Activated CD4-positive, alpha-beta memory T cell treated with anti-CD3 and anti-CD28 coated beads, Interleukin-2, amount 10 ng/mL, durations not matched to agents 7 days and 5 days (primary cell): ENCODE data around the gene FKBP14. TPM values are rescaled to one million over a fixed set of nuclear protein-coding genes. Genes with fewer than 3 reads are reported as not detected.
"Not testable (repeated sequence)": the region's sequence is repeated elsewhere in the genome, so short reads cannot be mapped to it uniquely, and the experiment has no call there.

Experiments
- CTCF ChIA-PET: fragments of 350-600 bp; sonication (Branson Sonifier 250); formaldehyde crosslinking; loops from one replicate; lab custom pipeline; 2021; ENCODE audit warnings: antibody characterized with exemption, inconsistent platforms; lab: Charles Lee
- POLR2A ChIA-PET: fragments of 350-600 bp; sonication (Branson Sonifier 250); formaldehyde crosslinking; loops from one replicate; lab custom pipeline; 2021; ENCODE audit warnings: antibody characterized with exemption; lab: Charles Lee
- DNase-seq: peaks from one replicate; pipeline ENCODE4 v3.0.0-alpha.2; 2020
- H3K27ac Mint-ChIP-seq: one replicate; pipeline ENCODE4 v1.8.0; 2021; ENCODE audit warnings: mild to moderate bottlenecking, mixed read lengths
- H3K27me3 Mint-ChIP-seq: one replicate; pipeline ENCODE4 v1.8.0; 2021; ENCODE audit warnings: mixed read lengths
- H3K36me3 Mint-ChIP-seq: one replicate; pipeline ENCODE4 v1.8.0; 2021; ENCODE audit warnings: low read depth, mixed read lengths
- H3K4me1 Mint-ChIP-seq: one replicate; pipeline ENCODE4 v1.8.0; 2021; ENCODE audit warnings: mixed read lengths
- H3K4me3 Mint-ChIP-seq: one replicate; pipeline ENCODE4 v1.8.0; 2021; ENCODE audit warnings: mild to moderate bottlenecking, mixed read lengths
- H3K9me3 Mint-ChIP-seq: one replicate; pipeline ENCODE4 v1.8.0; 2021; ENCODE audit warnings: mixed read lengths
- total RNA-seq, 2 experiments: library from RNA; stranded (reverse); gene quantifications; one replicate each; pipeline ENCODE4 v1.2.3, GENCODE V29; 2021

Gene FKBP14
- 1 to 10 TPM; 5.0 to 7.1 TPM for total RNA-seq

GRCh38 chr7:30026229-30027064 lies at the start of gene FKBP14:
TSS of gene FKBP14 (minus strand) at chr7:30026702. CDS start at chr7:30026508, 194 bp downstream.
- peak within 1 kb of the TSS; percentile 82 for H3K4me3 Mint-ChIP-seq
- POLR2A ChIA-PET: interaction anchor here (1.4 to 1.9 kb wide), 4 partner anchors 13 to 296 kb away, joined by 3 to 7 read pairs (median 4); no protein-coding TSS in a partner anchor
- CTCF ChIA-PET: interaction anchor here (1.6 kb wide), 1 partner anchor 36 kb away, joined by 8 read pairs; no protein-coding TSS in a partner anchor

GRCh38 chr7:30074422-30075030 lies 48.0 kb upstream of the FKBP14 start:
- CTCF ChIA-PET: interaction anchor here (0.6 to 2.7 kb wide), 9 partner anchors 10 to 489 kb away, joined by 3 to 18 read pairs (median 5); no protein-coding TSS in a partner anchor

More at GRCh38 chr7:30026229-30027064, at the start of gene FKBP14:
- peak; percentile 94 for DNase-seq
- peaks cover 36% of the 10 kb centered on the region for H3K4me1 Mint-ChIP-seq
- H3K27ac Mint-ChIP-seq: peak within 1 kb of the TSS; percentile 87
- H3K9me3 Mint-ChIP-seq: no peaks in the 10 kb centered on the region
- no peaks in the 10 kb centered on the region for H3K27me3 Mint-ChIP-seq
- peaks cover 4% of the 10 kb centered on the region for H3K36me3 Mint-ChIP-seq

GRCh38 chr7:30072735-30073134 lies 46.2 kb upstream of the FKBP14 start:
- Mint-ChIP-seq H3K27ac (no peak overlapping the region), H3K9me3 (no peaks in the 10 kb centered on the region), H3K4me3 (no peak overlapping the region), H3K27me3 (no peaks in the 10 kb centered on the region), H3K36me3 (peaks cover 2% of the 10 kb centered on the region), H3K4me1 (no peaks in the 10 kb centered on the region)
- ChIA-PET POLR2A (interaction anchor here (1.3 kb wide), 1 partner anchor 44 kb away, joined by 3 read pairs; no protein-coding TSS in a partner anchor), CTCF (interaction anchor here (0.7 to 2.7 kb wide), 4 partner anchors 8 to 529 kb away, joined by 3 to 18 read pairs (median 3); no protein-coding TSS in a partner anchor)
- DNase-seq: no peak

More at GRCh38 chr7:30074422-30075030, 48.0 kb upstream of the FKBP14 start:
- POLR2A ChIA-PET: interaction anchor here (0.7 kb wide), 1 partner anchor 882 kb away, joined by 3 read pairs; no protein-coding TSS in a partner anchor
- Mint-ChIP-seq H3K27ac (no peak overlapping the region), H3K4me3 (no peak overlapping the region), H3K36me3 (peaks cover 2% of the 10 kb centered on the region), H3K27me3 (no peaks in the 10 kb centered on the region), H3K9me3 (no peaks in the 10 kb centered on the region), H3K4me1 (no peaks in the 10 kb centered on the region)
- DNase-seq: no peak

GRCh38 chr7:30070052-30070451 lies 43.5 kb upstream of the FKBP14 start:
- DNase-seq: no peak
- H3K27ac Mint-ChIP-seq: no peak overlapping the region
- H3K36me3 Mint-ChIP-seq: peaks cover 2% of the 10 kb centered on the region
- H3K4me1 Mint-ChIP-seq: no peaks in the 10 kb centered on the region
- POLR2A ChIA-PET: no interaction called here
- no peaks in the 10 kb centered on the region for H3K27me3 Mint-ChIP-seq
- CTCF ChIA-PET: interaction anchor here (1.5 kb wide), 1 partner anchor 9 kb away, joined by 5 read pairs; no protein-coding TSS in a partner anchor
- no peaks in the 10 kb centered on the region for H3K9me3 Mint-ChIP-seq
- no peak overlapping the region for H3K4me3 Mint-ChIP-seq

- CTCF ChIA-PET: interaction anchor here (1.5 kb wide), 1 partner anchor 8 kb away, joined by 5 read pairs; no protein-coding TSS in a partner anchor
- Mint-ChIP-seq H3K27me3 (no peaks in the 10 kb centered on the region), H3K27ac (no peak overlapping the region), H3K4me3 (no peak overlapping the region), H3K4me1 (no peaks in the 10 kb centered on the region), H3K36me3 (peaks cover 2% of the 10 kb centered on the region), H3K9me3 (no peaks in the 10 kb centered on the region)
- POLR2A ChIA-PET: no interaction called here
- no peak for DNase-seq
These were observed 42.8 kb upstream of the FKBP14 start for GRCh38 chr7:30069096-30069867.

GRCh38 chr7:30068117-30068516 lies 41.6 kb upstream of the FKBP14 start:
- Mint-ChIP-seq H3K27ac (no peak overlapping the region), H3K36me3 (peaks cover 2% of the 10 kb centered on the region), H3K4me3 (no peak overlapping the region), H3K9me3 (no peaks in the 10 kb centered on the region), H3K27me3 (no peaks in the 10 kb centered on the region), H3K4me1 (no peaks in the 10 kb centered on the region)
- ChIA-PET POLR2A (no interaction called here), CTCF (no interaction called here)
- no peak for DNase-seq

GRCh38 chr7:30066687-30067086 lies 40.2 kb upstream of the FKBP14 start:
- Mint-ChIP-seq H3K4me3 (no peak overlapping the region), H3K4me1 (peaks cover 2% of the 10 kb centered on the region), H3K27me3 (no peaks in the 10 kb centered on the region), H3K9me3 (no peaks in the 10 kb centered on the region), H3K27ac (no peak overlapping the region), H3K36me3 (peaks cover 2% of the 10 kb centered on the region)
- POLR2A ChIA-PET: no interaction called here
- no peak for DNase-seq
- CTCF ChIA-PET: no interaction called here

GRCh38 chr7:30065746-30066145 lies 39.2 kb upstream of the FKBP14 start:
- no peak for DNase-seq
- CTCF ChIA-PET: no interaction called here

GRCh38 chr7:30062587-30062986 lies 36.1 kb upstream of the FKBP14 start:
- H3K4me1 Mint-ChIP-seq: peaks cover 4% of the 10 kb centered on the region

More at GRCh38 chr7:30065746-30066145, 39.2 kb upstream of the FKBP14 start:
- Mint-ChIP-seq H3K27me3 (no peaks in the 10 kb centered on the region), H3K4me1 (peaks cover 4% of the 10 kb centered on the region), H3K9me3 (no peaks in the 10 kb centered on the region), H3K4me3 (no peak overlapping the region), H3K36me3 (no peaks in the 10 kb centered on the region), H3K27ac (no peak overlapping the region)
- POLR2A ChIA-PET: no interaction called here

GRCh38 chr7:30061786-30062185 lies 35.3 kb upstream of the FKBP14 start:
- H3K27ac Mint-ChIP-seq, H3K36me3 Mint-ChIP-seq, H3K27me3 Mint-ChIP-seq, H3K4me3 Mint-ChIP-seq, H3K9me3 Mint-ChIP-seq, H3K4me1 Mint-ChIP-seq: not testable (repeated sequence)
- peak; percentile 43 for DNase-seq
- ChIA-PET POLR2A (interaction anchor here (1.7 kb wide), 1 partner anchor 32 kb away, joined by 5 read pairs; no protein-coding TSS in a partner anchor), CTCF (interaction anchor here (0.7 to 3.7 kb wide), 29 partner anchors 8 to 502 kb away, joined by 3 to 24 read pairs (median 5); partner anchors contain the start of genes FKBP14 and PLEKHA8)

More at GRCh38 chr7:30062587-30062986, 36.1 kb upstream of the FKBP14 start:
- no peak for DNase-seq
- CTCF ChIA-PET: interaction anchor here (0.7 to 3.7 kb wide), 19 partner anchors 11 to 501 kb away, joined by 3 to 24 read pairs (median 6); partner anchors contain the start of genes FKBP14 and PLEKHA8
- POLR2A ChIA-PET: no interaction called here
- H3K27me3 Mint-ChIP-seq: no peaks in the 10 kb centered on the region
- no peak overlapping the region for H3K27ac Mint-ChIP-seq
- no peak overlapping the region for H3K4me3 Mint-ChIP-seq
- peaks cover 3% of the 10 kb centered on the region for H3K36me3 Mint-ChIP-seq
- H3K9me3 Mint-ChIP-seq: no peaks in the 10 kb centered on the region

GRCh38 chr7:30057741-30058140 lies 31.2 kb upstream of the FKBP14 start:
- Mint-ChIP-seq H3K27me3 (no peaks in the 10 kb centered on the region), H3K36me3 (peaks cover 7% of the 10 kb centered on the region), H3K9me3 (no peaks in the 10 kb centered on the region), H3K4me3 (no peak overlapping the region), H3K4me1 (peaks cover 4% of the 10 kb centered on the region), H3K27ac (no peak overlapping the region)
- POLR2A ChIA-PET: no interaction called here
- CTCF ChIA-PET: no interaction called here
- DNase-seq: no peak

- H3K4me3 Mint-ChIP-seq: no peak overlapping the region
- POLR2A ChIA-PET: no interaction called here
- no peaks in the 10 kb centered on the region for H3K27me3 Mint-ChIP-seq
- H3K36me3 Mint-ChIP-seq: peaks cover 8% of the 10 kb centered on the region
- no peak for DNase-seq
- peaks cover 5% of the 10 kb centered on the region for H3K4me1 Mint-ChIP-seq
- CTCF ChIA-PET: no interaction called here
- H3K9me3 Mint-ChIP-seq: no peaks in the 10 kb centered on the region
- H3K27ac Mint-ChIP-seq: no peak overlapping the region
These were observed 26.6 kb upstream of the FKBP14 start for GRCh38 chr7:30053068-30053467.
